H9 (cell line): Measurements from ENCODE around the gene STXBP5L. TPM values are rescaled to one million over a fixed set of nuclear protein-coding genes. Genes with fewer than 3 reads are reported as not detected.

ENCODE experiments used
- DNase-seq: peaks from one replicate; pipeline ENCODE4 v3.0.0-alpha.2; 2017
- H2AFZ ChIP-seq: one replicate; pipeline ENCODE4 v1.6.1; 2013; ENCODE audit warnings: mild to moderate bottlenecking, low read length, control low read depth, moderate library complexity
- H2AK5ac ChIP-seq: 2 replicates; pipeline ENCODE4 v1.6.1; 2013; ENCODE audit warnings: low read length, control low read depth, mixed read lengths; ENCODE audit not compliant: insufficient read length
- H2BK120ac ChIP-seq: one replicate; pipeline ENCODE4 v1.6.1; 2013; ENCODE audit warnings: low read depth, mild to moderate bottlenecking, low read length, control low read depth, inconsistent platforms; ENCODE audit not compliant: poor library complexity, severe bottlenecking
- H2BK12ac ChIP-seq: 2 replicates; pipeline ENCODE4 v1.6.1; 2013; ENCODE audit warnings: low read length, control low read depth, mixed read lengths, low read depth; ENCODE audit not compliant: insufficient read length
- H2BK15ac ChIP-seq: 2 replicates; pipeline ENCODE4 v1.6.1; 2013; ENCODE audit warnings: low read depth, low read length, control low read depth
- H2BK20ac ChIP-seq: one replicate; pipeline ENCODE4 v1.6.1; 2013; ENCODE audit warnings: low read depth, mild to moderate bottlenecking, low read length, control low read depth, inconsistent platforms; ENCODE audit not compliant: poor library complexity, severe bottlenecking
- H2BK5ac ChIP-seq: 2 replicates; pipeline ENCODE4 v1.6.1; 2013; ENCODE audit warnings: low read length, control low read depth, mixed read lengths; ENCODE audit not compliant: insufficient read length
- H3K14ac ChIP-seq: 2 replicates; pipeline ENCODE4 v1.6.1; 2013; ENCODE audit warnings: low read length, control low read depth; ENCODE audit not compliant: insufficient read depth
- H3K18ac ChIP-seq: 2 replicates; pipeline ENCODE4 v1.6.1; 2013; ENCODE audit warnings: low read depth, mild to moderate bottlenecking, mixed read lengths, low read length, control low read depth; ENCODE audit not compliant: insufficient read length
- H3K23ac ChIP-seq: 2 replicates; pipeline ENCODE4 v1.6.1; 2013; ENCODE audit warnings: low read length, control low read depth, mixed read lengths, low read depth; ENCODE audit not compliant: insufficient read length
- H3K23me2 ChIP-seq: 2 replicates; pipeline ENCODE4 v1.6.1; 2013; ENCODE audit warnings: low read depth, mild to moderate bottlenecking, mixed read lengths, low read length, control low read depth; ENCODE audit not compliant: insufficient read length, poor library complexity, severe bottlenecking
- H3K27ac ChIP-seq: 2 replicates; pipeline ENCODE4 v1.5.1; 2013; ENCODE audit warnings: low read length, control low read depth, mixed read lengths, low read depth; ENCODE audit not compliant: insufficient read length
- H3K27me3 ChIP-seq: 2 replicates; pipeline ENCODE4 v1.6.1; 2013; ENCODE audit warnings: low read length, control low read depth, inconsistent platforms; ENCODE audit not compliant: insufficient read depth
- H3K4ac ChIP-seq: 2 replicates; pipeline ENCODE4 v1.6.1; 2013; ENCODE audit warnings: low read depth, mild to moderate bottlenecking, control low read depth, inconsistent platforms, low read length, moderate library complexity
- H3K4me1 ChIP-seq: 2 replicates; pipeline ENCODE4 v1.6.1; 2013; ENCODE audit warnings: low read length, control low read depth, inconsistent platforms; ENCODE audit not compliant: insufficient read depth
- H3K4me2 ChIP-seq: 2 replicates; pipeline ENCODE4 v1.6.1; 2013; ENCODE audit warnings: low read length, control low read depth, mixed read lengths; ENCODE audit not compliant: insufficient read length, insufficient read depth
- H3K56ac ChIP-seq: 2 replicates; pipeline ENCODE4 v1.6.1; 2013; ENCODE audit warnings: low read depth, mild to moderate bottlenecking, mixed read lengths, low read length, control low read depth; ENCODE audit not compliant: insufficient read length
- H3K79me1 ChIP-seq: 2 replicates; pipeline ENCODE4 v1.6.1; 2013; ENCODE audit warnings: low read depth, mild to moderate bottlenecking, moderate library complexity, low read length, control low read depth, inconsistent platforms; ENCODE audit not compliant: insufficient read depth, poor library complexity, severe bottlenecking
- H3K79me2 ChIP-seq: 2 replicates; pipeline ENCODE4 v1.6.1; 2013; ENCODE audit warnings: low read length, control low read depth, inconsistent platforms; ENCODE audit not compliant: insufficient read depth
- H3K9ac ChIP-seq: 2 replicates; pipeline ENCODE4 v1.6.1; 2013; ENCODE audit warnings: low read length, control low read depth, mixed read lengths; ENCODE audit not compliant: insufficient read length; ENCODE audit errors: extremely low read depth
- H3K9me3 ChIP-seq: one replicate; pipeline ENCODE4 v1.6.1; 2013; ENCODE audit warnings: low read depth, low read length, inconsistent platforms; ENCODE audit not compliant: control insufficient read depth
- H3T11ph ChIP-seq: one replicate; pipeline ENCODE4 v1.6.1; 2013; ENCODE audit warnings: mild to moderate bottlenecking, low read length, control low read depth, inconsistent platforms
- H4K20me1 ChIP-seq: one replicate; pipeline ENCODE4 v1.6.1; 2013; ENCODE audit not compliant: control insufficient read depth, insufficient read length, insufficient read depth
- H4K5ac ChIP-seq: 2 replicates; pipeline ENCODE4 v1.6.1; 2013; ENCODE audit warnings: low read depth, mild to moderate bottlenecking, mixed read lengths, low read length, control low read depth; ENCODE audit not compliant: insufficient read length
- H4K8ac ChIP-seq: replicated peaks from 2 replicates; pipeline ENCODE4 v1.6.1; 2013; ENCODE audit warnings: low read length, control low read depth, mixed read lengths, low read depth; ENCODE audit not compliant: insufficient read length
- H4K91ac ChIP-seq: 2 replicates; pipeline ENCODE4 v1.6.1; 2013; ENCODE audit warnings: low read depth, mild to moderate bottlenecking, moderate library complexity, mixed read lengths, low read length, control low read depth; ENCODE audit not compliant: insufficient read length
- H3K27ac Mint-ChIP-seq, 3 experiments: 2 replicates in 2 of 3; 3 replicates in 1 of 3; pipeline ENCODE4 v1.8.0; 2020 to 2021; ENCODE audit warnings: mixed read lengths in 3 of 3, mild to moderate bottlenecking in 1 of 3, moderate library complexity in 1 of 3
- H3K27me3 Mint-ChIP-seq: 2 replicates; pipeline ENCODE4 v1.8.0; 2021; ENCODE audit warnings: low read depth, mild to moderate bottlenecking, moderate library complexity, mixed read lengths
- H3K36me3 Mint-ChIP-seq, 3 experiments: 2 replicates in 2 of 3; 3 replicates in 1 of 3; pipeline ENCODE4 v1.8.0; 2020 to 2021; ENCODE audit warnings: low read depth in 3 of 3, mixed read lengths in 3 of 3; ENCODE audit not compliant: insufficient read depth in 1 of 3
- H3K4me1 Mint-ChIP-seq, 2 experiments: 2 replicates each; pipeline ENCODE4 v1.8.0; 2020; ENCODE audit warnings: mixed read lengths in 2 of 2
- H3K4me3 Mint-ChIP-seq, 2 experiments: 2 replicates in 1 of 2; 3 replicates in 1 of 2; pipeline ENCODE4 v1.8.0; 2020 to 2021; ENCODE audit warnings: mild to moderate bottlenecking in 2 of 2, mixed read lengths in 2 of 2, moderate library complexity in 1 of 2
- H3K9me3 Mint-ChIP-seq, 2 experiments: 2 replicates in 1 of 2; 3 replicates in 1 of 2; pipeline ENCODE4 v1.8.0; 2020; ENCODE audit warnings: mild to moderate bottlenecking in 2 of 2, mixed read lengths in 2 of 2, moderate library complexity in 1 of 2
- WGBS: extraction: QIAGEN DNeasy Blood & Tissue Kit; methylation state at CpG from one replicate; pipeline ENCODE4 v1.1.7; 2013; ENCODE audit warnings: missing lambda C conversion rate, low lambda C conversion rate, mixed read lengths; ENCODE audit not compliant: insufficient read length; ENCODE audit errors: extremely low coverage; 5-methylcytosine and 5-hydroxymethylcytosine counted together
- total RNA-seq: library from RNA; stranded (reverse); gene quantifications from 2 replicates; pipeline ENCODE4 v1.2.1, GENCODE V29; 2021
- TF ChIP-seq, protein P1 (sequence below): fragments of 200-600 bp; sonication (generic); conservative IDR thresholded peaks from 3 replicates; pipeline ENCODE4 v1.8.0; 2021; ENCODE audit warnings: antibody characterized with exemption, mild to moderate bottlenecking

The STXBP5L gene
- total RNA-seq, 1 experiment from 2014 or later, result 4.7 TPM

GRCh38 chr3:121411523-121411922 is 503.5 kb downstream of the STXBP5L start:
- Mint-ChIP-seq H3K9me3 (no peaks in the 10 kb centered on the region), H3K36me3 (no peaks in the 10 kb centered on the region), H3K4me1 (no peaks in the 10 kb centered on the region), H3K4me3 (no peak overlapping the region), H3K27me3 (no peaks in the 10 kb centered on the region), H3K27ac (no peak overlapping the region)
- TF ChIP-seq, protein P1, sequence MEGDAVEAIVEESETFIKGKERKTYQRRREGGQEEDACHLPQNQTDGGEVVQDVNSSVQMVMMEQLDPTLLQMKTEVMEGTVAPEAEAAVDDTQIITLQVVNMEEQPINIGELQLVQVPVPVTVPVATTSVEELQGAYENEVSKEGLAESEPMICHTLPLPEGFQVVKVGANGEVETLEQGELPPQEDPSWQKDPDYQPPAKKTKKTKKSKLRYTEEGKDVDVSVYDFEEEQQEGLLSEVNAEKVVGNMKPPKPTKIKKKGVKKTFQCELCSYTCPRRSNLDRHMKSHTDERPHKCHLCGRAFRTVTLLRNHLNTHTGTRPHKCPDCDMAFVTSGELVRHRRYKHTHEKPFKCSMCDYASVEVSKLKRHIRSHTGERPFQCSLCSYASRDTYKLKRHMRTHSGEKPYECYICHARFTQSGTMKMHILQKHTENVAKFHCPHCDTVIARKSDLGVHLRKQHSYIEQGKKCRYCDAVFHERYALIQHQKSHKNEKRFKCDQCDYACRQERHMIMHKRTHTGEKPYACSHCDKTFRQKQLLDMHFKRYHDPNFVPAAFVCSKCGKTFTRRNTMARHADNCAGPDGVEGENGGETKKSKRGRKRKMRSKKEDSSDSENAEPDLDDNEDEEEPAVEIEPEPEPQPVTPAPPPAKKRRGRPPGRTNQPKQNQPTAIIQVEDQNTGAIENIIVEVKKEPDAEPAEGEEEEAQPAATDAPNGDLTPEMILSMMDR, result no peak
- no peak for DNase-seq
- Histone ChIP-seq H2BK15ac (no peak overlapping the region), H4K8ac (no peak overlapping the region), H3K27ac (no peak overlapping the region), H2BK12ac (no peak overlapping the region), H2BK20ac (no peak overlapping the region), H3K79me1 (no peaks in the 10 kb centered on the region), H3K14ac (no peak overlapping the region), H3K9me3 (no peaks in the 10 kb centered on the region), H3K4ac (no peak overlapping the region), H3K23me2 (no peaks in the 10 kb centered on the region), H3K9ac (no peak overlapping the region), H4K91ac (no peak overlapping the region), H4K20me1 (no peaks in the 10 kb centered on the region), H2BK5ac (no peak overlapping the region), H3K56ac (no peak overlapping the region), H2BK120ac (no peak overlapping the region), H3K23ac (no peak overlapping the region), H2AK5ac (no peak overlapping the region), H4K5ac (no peak overlapping the region), H3T11ph (no peak overlapping the region), H3K18ac (no peak overlapping the region), H3K4me2 (no peak overlapping the region), H2AFZ (no peak overlapping the region), H3K27me3 (no peaks in the 10 kb centered on the region), H3K4me1 (no peaks in the 10 kb centered on the region), H3K79me2 (no peaks in the 10 kb centered on the region)
- no CpG with 5 or more reads among the region's 1 CpG for WGBS
